Esophagus mucosa (tissue), 1 donor: Measurements from ENCODE around the gene SLC16A7. TPM values are rescaled to one million over a fixed set of nuclear protein-coding genes. Genes with fewer than 3 reads are reported as not detected.
A peak's percentile ranks its signal among the peaks of the same experiment; 100 is the strongest.
"Not testable (repeated sequence)": the region's sequence is repeated elsewhere in the genome, so short reads cannot be mapped to it uniquely, and the experiment has no call there.

Experiments
- ATAC-seq: fragments of 200-7000 bp; cut with Tn5 transposase; one replicate; pipeline ENCODE4 v1.9.1; 2020
- total RNA-seq: library from RNA; stranded (reverse); gene quantifications from one replicate; pipeline ENCODE4 v1.2.4, GENCODE V29; 2023
- donor health status: DM: yes; HTN: yes; CAD: no.

The SLC16A7 gene
- total RNA-seq, 1 donor from 2014 or later, result 52.4 TPM

DNA sequence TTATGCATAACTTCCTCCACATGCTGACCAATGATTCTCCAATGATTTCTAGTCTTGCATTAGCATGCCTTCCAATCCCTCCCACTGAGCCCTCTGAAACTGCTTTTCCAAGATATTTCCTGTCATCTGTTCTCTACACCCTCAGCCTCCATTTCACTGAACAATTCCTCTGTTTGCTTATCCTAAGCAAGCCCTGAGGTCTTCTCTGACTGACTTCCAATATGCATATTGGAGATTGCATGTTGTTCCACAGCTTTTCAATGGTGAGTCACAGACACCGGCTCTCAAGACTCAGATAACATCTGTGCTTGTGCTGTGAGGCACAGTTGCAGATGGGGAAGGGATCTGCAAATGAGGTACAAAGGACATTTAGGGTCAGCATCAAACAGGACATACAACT, 141.0 kb downstream of the SLC16A7 start:
- peak; percentile 69 for ATAC-seq

DNA sequence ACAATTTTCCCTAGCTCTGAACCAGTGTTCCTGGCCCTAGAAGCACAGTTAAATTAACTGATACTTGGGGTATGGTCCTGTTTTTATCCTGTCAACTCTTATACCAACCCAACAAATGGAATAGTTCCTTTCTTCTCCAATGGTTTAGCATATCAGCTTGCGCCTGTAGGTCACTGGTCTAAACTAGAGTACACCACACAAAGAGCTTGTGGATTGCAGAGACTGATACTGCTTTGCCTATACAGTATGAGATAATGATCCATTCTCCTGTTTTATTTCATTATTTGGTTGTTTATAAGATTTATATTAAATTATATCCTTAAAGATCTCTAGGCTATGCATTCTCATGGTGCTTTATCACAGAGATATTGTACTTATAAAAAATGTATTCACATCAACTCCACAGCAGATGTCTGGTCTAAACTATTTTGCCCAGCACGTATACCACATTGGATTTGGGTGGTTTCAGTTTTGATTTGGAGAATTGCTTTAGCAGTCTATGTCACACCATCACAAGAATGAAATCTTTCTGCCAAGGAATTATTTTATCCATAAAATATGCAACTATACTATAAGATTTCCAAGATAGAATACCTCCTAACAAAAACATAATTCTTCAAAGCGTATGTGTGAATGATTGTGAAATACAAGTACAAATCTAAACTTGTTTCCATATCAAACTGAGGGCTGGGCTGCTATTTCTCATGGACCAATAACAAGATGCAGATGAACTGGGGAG, 142.1 kb downstream of the SLC16A7 start:
- ATAC-seq, result no peak

DNA sequence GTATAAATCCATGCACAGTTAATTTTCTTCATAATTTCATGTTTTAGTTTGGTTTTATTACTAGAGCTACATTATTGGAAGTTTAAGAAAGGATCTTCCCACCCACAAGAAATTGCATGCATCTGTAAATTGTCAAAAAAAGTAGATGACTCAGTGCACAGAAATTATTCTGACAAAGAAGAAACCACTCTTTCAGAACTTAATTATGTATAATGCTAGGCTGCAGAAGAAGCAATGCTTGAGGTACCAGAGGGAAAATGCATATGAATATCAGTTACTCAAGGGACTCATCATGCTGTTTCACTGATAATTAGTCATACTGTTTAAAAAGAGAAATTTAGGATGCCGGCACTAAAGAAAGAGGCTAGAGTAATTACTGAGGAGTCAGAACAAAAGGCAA, 147.0 kb downstream of the SLC16A7 start:
- ATAC-seq, result no peak

DNA sequence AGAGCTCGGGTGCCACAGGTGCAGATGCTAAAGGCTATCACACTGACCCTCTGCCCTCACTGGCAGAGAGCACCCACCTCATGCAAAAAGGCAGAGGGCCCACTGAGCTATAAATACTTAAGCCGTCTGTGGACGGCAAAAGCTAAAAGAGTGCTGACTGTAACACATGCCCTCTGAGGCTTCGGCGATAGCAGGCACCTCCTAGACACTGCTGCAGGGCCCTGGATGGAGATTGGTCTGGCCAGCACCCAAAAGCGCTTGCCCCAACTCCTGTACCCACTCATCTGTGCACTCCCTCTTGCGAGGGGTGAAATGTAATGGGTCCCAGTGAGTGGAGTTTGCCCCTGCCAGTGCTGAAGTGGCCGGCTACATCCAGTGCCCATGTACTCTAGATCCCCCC, 148.7 kb downstream of the SLC16A7 start:
- no peak for ATAC-seq

DNA sequence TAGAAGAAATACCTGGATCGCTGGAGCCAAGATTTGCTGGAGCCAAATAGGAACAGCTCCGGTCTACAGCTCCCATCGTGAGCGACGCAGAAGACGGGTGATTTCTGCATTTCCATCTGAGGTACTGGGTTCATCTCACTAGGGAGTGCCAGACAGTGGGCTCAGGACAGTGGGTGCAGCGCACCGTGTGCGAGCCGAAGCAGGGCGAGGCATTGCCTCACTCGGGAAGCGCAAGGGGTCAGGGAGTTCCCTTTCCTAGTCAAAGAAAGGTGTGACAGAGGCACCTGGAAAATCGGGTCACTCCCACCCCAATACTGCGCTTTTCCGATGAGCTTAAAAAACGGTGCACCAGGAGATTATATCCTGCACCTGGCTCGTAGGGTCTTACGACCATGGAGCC, 155.3 kb downstream of the SLC16A7 start:
- not testable (repeated sequence) for ATAC-seq

DNA sequence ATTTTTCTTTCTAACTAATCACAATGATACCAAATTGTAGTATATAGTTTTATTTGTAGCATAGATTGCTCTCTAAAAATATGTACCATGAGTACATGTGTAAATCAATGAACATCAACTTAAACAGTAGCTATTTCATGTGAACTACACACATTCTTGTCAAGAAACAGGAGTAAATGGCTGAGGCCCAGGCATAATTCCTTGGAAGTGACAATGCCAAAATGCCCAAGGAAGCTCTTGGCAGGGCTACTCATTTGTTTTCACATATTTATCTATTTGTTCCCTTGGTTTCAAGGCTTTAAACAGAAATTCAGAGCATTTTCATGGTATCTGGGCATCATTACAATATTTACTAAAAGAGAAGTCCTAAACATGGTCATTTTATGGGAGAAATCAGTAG, 165.7 kb downstream of the SLC16A7 start:
- no peak for ATAC-seq

DNA sequence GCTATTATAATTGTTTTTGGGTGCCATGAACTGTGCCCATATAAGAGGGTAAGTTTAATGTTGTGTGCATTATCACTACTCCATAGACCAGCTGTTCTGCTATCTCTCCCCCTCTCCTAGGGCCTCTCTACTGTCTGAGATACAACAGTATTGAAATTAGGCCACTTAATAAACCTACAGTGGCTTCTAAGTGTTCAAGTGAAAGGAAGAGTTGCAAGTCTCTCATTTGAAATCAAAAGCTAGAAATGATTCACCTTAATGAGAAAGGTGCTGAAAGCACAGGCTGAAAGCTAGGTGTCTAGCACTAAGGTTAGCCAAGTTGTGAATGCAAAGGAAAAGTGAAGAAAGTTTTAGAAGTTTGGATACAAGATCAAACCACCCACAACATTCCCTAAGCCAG, 168.0 kb downstream of the SLC16A7 start:
- no peak for ATAC-seq

DNA sequence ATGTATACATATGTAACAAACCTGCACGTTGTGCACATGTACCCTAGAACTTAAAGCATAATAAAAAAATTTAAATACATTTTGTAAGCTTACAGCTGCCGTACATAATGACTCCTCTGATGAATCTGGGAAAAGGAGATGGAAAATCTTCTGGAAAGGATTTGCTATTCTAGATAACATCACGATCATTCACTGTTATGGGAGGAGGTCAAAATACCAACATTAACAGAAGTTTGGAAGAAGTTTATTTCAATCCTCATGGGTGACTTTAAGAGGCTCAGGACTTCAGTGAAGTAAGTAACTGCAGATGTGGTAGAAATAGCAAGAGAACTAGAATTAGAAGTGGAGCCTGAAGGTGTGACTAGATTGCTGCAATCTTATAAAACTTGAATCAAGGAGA, 172.2 kb downstream of the SLC16A7 start:
- ATAC-seq, result no peak

DNA sequence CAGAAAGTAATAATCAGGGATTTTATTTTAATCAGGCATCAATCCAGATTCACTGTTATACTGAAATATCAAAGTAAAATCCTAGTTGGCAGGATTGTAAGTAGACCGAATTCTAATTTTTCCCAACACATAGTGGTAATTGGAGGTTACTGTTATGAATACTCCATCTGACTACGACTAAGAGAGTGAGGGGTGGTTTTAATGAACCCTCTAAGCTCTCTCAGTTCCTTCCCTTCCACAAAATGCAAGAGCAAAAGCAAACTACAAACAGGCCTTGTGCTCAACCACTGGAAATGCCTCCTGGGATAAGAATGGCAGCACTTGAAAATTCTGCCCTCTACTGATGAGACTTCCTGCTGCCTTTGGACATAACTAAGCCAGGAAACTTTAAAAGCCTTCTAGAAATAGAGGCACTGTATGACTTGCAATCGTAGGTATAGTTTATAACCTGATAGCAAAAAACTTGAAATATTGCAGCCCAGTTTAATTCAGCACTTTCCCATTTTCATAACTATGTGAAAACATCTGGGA, 184.8 kb downstream of the SLC16A7 start:
- no peak for ATAC-seq

DNA sequence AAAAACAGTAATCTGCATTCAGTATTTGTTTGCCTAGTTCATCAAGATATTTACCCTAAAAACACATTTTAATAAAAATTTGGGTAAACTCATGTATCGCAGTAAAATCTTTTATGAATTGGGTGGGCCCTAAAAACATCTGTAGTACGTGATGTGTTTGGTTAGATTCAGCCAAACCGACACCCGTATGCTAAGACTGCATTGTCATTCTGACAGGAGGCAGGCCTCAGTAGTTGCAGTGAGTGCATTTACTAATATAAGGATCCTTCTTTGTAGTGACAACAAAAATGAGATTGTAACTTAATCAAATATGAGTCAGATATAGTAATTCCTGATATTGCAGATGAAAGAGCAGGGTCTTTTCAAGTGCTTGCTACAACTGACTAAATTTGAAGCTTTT, 191.8 kb downstream of the SLC16A7 start:
- no peak for ATAC-seq

DNA sequence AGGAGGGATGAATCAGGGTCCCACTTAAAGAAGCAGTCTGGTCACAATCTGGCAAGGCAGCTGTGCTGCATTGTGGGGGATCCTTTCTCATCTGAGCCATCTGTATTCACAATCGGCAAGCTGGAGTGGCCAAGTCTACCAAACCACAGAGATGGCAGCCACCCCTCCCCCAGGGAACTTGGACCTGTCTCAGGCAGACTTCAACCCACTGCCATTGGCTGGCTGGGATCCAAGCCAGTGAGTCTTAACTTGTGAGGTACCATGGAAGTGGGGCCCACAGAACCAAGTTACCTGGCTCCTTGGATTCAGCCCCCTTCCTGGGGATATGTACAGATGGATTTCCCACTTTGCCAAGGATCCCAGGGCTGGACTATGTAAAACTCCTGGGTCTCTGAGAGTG, 196.8 kb downstream of the SLC16A7 start:
- no peak for ATAC-seq

DNA sequence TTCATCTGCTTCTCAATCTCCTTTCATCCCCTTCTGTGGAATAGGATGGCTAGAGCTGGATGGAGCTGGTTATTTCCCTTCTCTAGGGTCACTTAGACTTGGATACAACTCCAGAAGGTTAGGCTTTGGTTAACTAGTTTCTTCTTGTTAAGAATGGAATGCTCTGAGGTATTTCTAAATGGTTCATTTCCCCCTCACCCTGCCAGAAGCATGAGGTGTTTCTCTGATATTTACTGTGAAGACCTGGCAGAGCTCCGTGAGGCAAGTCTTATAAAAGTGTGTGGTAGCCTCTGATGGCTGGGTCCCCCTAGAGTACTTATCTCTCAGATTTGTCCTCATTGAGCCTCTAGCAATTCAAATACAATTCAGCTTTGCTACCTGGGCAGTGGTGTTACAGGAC, 207.9 kb downstream of the SLC16A7 start:
- ATAC-seq, result no peak

DNA sequence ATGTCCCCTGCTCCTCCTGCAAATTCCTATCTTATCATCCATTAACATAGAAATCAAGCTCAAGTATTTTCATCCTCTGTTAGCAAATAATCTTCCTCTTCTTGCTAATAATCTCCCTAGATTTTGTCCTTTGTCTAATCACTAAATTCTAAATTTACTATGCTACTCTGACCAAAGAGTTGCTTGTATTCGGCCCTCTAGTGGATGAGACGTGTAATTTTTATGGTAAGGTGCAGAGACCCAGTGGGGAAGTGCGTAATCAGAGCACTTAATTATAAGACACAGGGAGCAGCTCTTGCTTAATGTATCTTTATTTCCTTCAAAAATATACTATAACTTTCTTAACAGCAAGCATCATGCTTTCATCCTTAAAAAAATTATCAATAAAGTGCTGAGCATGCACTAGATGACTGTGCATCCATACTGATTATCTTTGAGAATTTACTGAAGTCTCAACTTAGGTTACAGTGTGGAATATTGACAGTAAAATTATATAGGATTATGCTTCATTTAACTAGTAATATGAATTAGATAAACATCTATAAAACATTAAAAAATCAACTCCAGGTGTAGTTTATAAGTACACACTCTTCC, 212.6 kb downstream of the SLC16A7 start:
- ATAC-seq, result peak; percentile 51

DNA sequence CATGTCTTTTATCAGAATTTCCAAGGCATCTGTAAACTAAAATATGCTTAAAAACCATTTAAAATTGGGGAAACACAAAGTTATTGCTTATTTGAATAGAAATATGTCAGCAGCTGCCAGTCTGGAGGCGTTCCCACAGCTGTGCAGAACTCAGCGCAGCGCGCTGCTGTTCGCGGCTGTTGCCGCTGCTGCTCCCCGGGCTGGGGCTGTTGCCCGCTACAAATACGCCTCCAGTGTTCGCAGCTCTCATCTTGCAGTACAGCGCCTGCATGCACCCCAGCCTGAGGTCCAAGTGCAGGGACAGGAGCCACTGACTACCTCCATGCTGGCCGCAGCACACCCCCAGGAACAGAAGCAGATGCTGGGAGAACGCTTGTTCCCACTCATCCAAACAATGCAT, 216.2 kb downstream of the SLC16A7 start:
- ATAC-seq, result no peak

DNA sequence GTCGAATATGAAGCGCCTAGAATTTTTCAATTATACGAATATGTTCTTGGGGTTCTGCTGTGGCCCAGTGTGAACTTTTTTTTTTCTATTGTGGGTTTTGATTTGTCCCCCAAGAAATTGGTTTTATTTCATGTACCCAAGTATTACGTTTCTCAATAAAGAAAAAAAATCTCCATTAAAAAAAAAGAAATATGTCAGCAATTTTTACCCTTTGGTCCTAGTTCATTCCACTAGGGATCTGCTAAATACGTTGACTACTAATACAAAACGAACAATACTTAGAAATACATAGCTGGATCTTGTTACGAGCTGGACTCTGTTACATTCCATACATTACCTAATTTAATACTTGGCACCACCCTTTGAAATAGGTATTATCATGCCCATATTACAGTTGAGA, 216.9 kb downstream of the SLC16A7 start:
- ATAC-seq, result no peak

DNA sequence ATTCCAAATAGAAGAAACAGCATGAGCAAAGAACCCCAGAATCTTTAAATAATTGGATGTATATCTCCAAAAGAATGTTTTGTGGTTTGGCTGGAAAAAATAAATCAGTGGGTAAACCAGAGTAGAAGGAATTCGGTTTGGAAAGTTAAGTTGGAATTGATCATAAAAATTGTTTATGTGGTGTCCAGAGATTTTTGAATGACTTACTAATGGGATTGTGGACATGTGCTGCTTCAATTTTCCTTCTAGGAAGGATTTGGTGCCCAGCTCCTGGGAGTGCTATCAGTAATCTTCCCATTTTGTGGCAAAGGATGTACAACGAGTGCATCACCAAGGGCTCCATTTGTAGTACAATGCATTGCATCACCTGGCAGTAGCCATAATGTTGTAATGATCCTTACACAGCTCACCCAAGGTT, 224.8 kb downstream of the SLC16A7 start:
- no peak for ATAC-seq

DNA sequence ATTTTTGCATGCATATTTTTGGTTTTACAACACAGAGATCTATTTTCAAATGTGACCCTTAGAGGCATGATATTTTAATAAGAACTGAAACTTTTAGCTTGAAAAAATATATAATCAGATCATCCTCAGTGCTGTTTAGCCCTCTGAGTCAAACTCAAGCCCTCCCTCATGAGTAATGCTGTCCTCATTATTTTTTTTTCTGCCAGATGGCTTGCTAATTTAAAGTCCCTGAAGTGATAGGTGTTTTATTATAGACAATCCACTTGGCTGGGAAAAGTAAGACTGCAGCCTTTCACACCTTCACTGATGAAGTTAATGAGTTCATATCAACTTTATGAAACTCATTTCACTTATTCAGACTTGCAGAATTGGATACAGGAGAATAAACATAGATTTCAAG, 227.7 kb downstream of the SLC16A7 start:
- no peak for ATAC-seq

DNA sequence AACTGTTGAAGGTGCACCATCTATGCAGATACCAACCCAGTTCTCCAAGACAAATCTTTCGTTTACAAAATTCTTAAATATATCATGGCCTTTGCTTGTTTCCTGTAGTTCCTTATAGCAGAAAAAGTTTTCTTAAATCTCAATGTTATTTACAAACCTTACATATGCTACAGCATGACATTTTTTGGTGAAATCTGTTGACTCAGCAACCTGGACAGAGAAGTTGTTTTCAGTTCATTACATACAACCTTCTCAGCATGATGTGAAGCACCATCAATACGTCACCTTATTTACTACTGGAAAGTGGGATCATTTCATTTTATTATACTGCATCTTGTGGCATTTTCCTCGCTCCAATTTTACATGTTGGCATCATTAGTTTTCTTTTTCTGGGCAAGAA, 231.9 kb downstream of the SLC16A7 start:
- ATAC-seq, result no peak

DNA sequence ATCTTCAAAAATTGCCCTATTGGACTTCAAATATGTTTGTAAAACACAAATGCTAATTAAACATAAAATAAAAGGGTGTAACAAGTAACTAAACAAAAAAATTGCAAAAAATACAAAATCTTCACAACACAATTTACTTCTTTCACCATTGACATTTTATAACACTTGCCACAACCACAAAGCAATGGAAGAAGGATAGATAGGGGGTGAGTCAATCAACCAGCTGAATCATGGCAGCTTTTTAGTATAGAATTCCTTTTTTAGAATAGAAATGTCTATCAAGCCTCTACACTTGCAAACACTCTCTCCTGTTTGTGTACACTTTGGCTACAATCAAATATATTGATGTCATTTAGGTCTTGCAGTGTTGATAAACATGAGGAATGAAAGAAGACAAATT, 232.7 kb downstream of the SLC16A7 start:
- ATAC-seq, result no peak

DNA sequence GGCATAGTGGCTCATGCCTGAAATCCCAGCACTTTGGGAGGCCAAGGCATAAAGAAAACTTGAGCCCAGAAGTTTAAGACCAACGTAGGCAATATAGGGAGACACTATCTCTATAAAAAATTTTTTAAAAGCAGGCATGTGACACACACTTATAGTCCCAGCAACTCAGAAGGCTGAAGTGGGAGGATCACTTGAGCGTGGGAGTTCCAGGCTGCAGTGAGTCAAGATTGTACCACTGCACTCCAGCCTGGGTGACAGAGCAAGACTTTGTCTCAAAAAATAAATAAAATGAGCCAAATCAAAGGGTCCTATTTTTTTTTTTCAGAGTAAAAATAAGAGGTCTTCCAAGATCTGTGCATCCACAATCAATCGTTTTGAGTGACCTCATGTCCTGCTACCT, 237.6 kb downstream of the SLC16A7 start:
- no peak for ATAC-seq

DNA sequence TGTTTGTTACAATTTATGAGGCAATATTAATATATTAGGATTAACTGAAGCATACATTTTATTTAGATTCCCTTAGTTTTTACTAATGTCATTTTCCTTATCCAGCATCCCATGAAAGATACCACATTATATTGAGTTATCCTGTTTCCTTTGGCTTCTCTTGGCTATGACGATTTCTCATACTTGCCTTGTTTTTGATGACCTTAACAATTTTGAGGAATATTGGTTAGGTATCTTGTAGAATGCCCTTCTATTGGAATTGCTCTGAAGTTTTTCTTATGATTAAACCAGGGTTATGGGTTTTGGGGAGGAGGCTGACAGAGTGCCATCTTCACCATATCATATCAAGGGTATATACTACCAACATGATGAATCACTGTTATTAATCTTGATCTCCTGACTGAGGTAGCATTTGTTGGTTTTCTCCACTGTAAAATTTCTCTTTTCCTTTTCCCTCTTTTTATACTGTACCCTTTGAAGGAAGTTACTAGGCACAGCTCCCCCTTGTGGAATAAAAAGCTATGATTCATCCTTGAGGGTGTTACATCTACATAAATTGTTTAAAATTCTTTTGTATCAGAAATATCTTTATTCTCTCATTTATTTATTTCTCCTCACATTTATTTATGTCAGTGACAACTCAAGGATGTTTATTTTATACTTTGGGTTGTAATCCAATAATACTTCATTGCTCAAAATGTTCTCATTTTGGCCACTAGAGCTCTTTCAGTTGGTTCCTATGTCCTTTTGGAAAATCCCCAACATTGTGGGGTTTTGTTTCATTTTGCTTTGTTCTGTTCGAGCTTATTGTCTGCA, 239.0 kb downstream of the SLC16A7 start:
- no peak for ATAC-seq
